IMR-90 (cell line): Measurements from ENCODE around the gene OVCA2. TPM values are rescaled to one million over a fixed set of nuclear protein-coding genes. Genes with fewer than 3 reads are reported as not detected.

ENCODE experiments used
- ATAC-seq: fragments of 200-7000 bp; cut with Tn5 transposase; 2 replicates; pipeline ENCODE4 v1.9.1; 2020; ENCODE audit warnings: low read depth, mild to moderate bottlenecking, moderate library complexity
- BruUV-seq: library from RNA; stranded (reverse); fragments of 400-500 nt; replicated peaks from 2 replicates; lab custom pipeline; 2021; lab: Mats Ljungman, UMichigan
- CTCF ChIA-PET: fragments of 300-600 bp; formaldehyde crosslinking; extraction: SDS; loops from one replicate; lab custom pipeline; 2021; ENCODE audit warnings: antibody characterized with exemption; lab: Yijun Ruan, JAX
- POLR2A ChIA-PET: fragments of 300-600 bp; sonication (Branson Sonifier 250); formaldehyde crosslinking; loops from one replicate; lab custom pipeline; 2022; ENCODE audit warnings: antibody characterized with exemption; ENCODE audit not compliant: unreplicated experiment; lab: Charles Lee
- DNase-seq: peaks from one replicate; pipeline ENCODE4 v3.0.0; 2013
- H2AFZ ChIP-seq: replicated peaks from 2 replicates; pipeline ENCODE3; 2013; ENCODE audit warnings: low read length, mild to moderate bottlenecking; ENCODE audit not compliant: poor library complexity
- H2AK5ac ChIP-seq: 2 replicates; pipeline ENCODE4 v1.6.1; 2013; ENCODE audit warnings: low read depth, low read length, inconsistent platforms
- H2AK9ac ChIP-seq: replicated peaks from 2 replicates; pipeline ENCODE3; 2013; ENCODE audit warnings: mild to moderate bottlenecking, low read depth, low read length, moderate library complexity; ENCODE audit not compliant: poor library complexity
- H2BK120ac ChIP-seq: 2 replicates; pipeline ENCODE4 v1.6.1; 2013; ENCODE audit warnings: low read depth, low read length, inconsistent platforms
- H2BK15ac ChIP-seq: 3 replicates; pipeline ENCODE4 v1.6.1; 2013; ENCODE audit warnings: low read depth, low read length, inconsistent platforms
- H2BK20ac ChIP-seq: 2 replicates; pipeline ENCODE4 v1.6.1; 2013; ENCODE audit warnings: low read depth, mild to moderate bottlenecking, inconsistent platforms, low read length, moderate library complexity
- H2BK5ac ChIP-seq: 2 replicates; pipeline ENCODE4 v1.6.1; 2013; ENCODE audit warnings: mild to moderate bottlenecking, low read depth, low read length, inconsistent platforms; ENCODE audit not compliant: poor library complexity, severe bottlenecking
- H3K14ac ChIP-seq: replicated peaks from 2 replicates; pipeline ENCODE4 v1.6.1; 2013; ENCODE audit warnings: low read depth, low read length, inconsistent platforms
- H3K18ac ChIP-seq: 2 replicates; pipeline ENCODE4 v1.6.1; 2013; ENCODE audit warnings: low read depth, low read length, control low read depth
- H3K23ac ChIP-seq: 2 replicates; pipeline ENCODE4 v1.6.1; 2013; ENCODE audit warnings: low read depth, low read length, inconsistent platforms
- H3K27ac ChIP-seq: 2 replicates; pipeline ENCODE4 v1.5.1; 2013; ENCODE audit warnings: mild to moderate bottlenecking, control low read depth, low read length; ENCODE audit not compliant: insufficient read depth
- H3K27me3 ChIP-seq: 2 replicates; pipeline ENCODE4 v1.6.1; 2013; ENCODE audit warnings: low read length; ENCODE audit not compliant: control insufficient read depth, insufficient read depth
- H3K36me3 ChIP-seq: 2 replicates; pipeline ENCODE4 v1.6.1; 2013; ENCODE audit warnings: low read length, mixed read lengths; ENCODE audit not compliant: control insufficient read depth, insufficient read depth
- H3K4ac ChIP-seq: 2 replicates; pipeline ENCODE4 v1.6.1; 2013; ENCODE audit warnings: low read depth, low read length, inconsistent platforms
- H3K4me1 ChIP-seq: 2 replicates; pipeline ENCODE4 v1.6.1; 2013; ENCODE audit warnings: low read length, mixed read lengths; ENCODE audit not compliant: control insufficient read depth, insufficient read depth
- H3K4me2 ChIP-seq: 2 replicates; pipeline ENCODE4 v1.6.1; 2013; ENCODE audit warnings: low read depth, mild to moderate bottlenecking, control low read depth, low read length, moderate library complexity
- H3K4me3 ChIP-seq: 2 replicates; pipeline ENCODE4 v1.5.1; 2013; ENCODE audit warnings: low read depth, mild to moderate bottlenecking, control low read depth, low read length, moderate library complexity; ENCODE audit not compliant: insufficient read depth
- H3K56ac ChIP-seq: 2 replicates; pipeline ENCODE4 v1.6.1; 2013; ENCODE audit warnings: low read length, inconsistent platforms; ENCODE audit not compliant: insufficient read depth; ENCODE audit errors: extremely low read depth
- H3K79me1 ChIP-seq, 2 experiments: 2 replicates each; pipeline ENCODE4 v1.6.1; 2013; ENCODE audit warnings: low read length in 2 of 2, inconsistent platforms in 1 of 2, low read depth in 1 of 2
- H3K9ac ChIP-seq: 2 replicates; pipeline ENCODE4 v1.6.1; 2013; ENCODE audit warnings: low read depth, low read length, control low read depth
- H3K9me1 ChIP-seq: 2 replicates; pipeline ENCODE4 v1.6.1; 2013; ENCODE audit warnings: low read length, inconsistent platforms; ENCODE audit not compliant: insufficient read depth
- H3K9me3 ChIP-seq: 2 replicates; pipeline ENCODE4 v1.6.1; 2013; ENCODE audit warnings: low read length; ENCODE audit not compliant: control insufficient read depth, insufficient read depth
- H4K20me1 ChIP-seq: 2 replicates; pipeline ENCODE4 v1.6.1; 2013; ENCODE audit warnings: low read length, inconsistent platforms; ENCODE audit not compliant: insufficient read depth
- H4K5ac ChIP-seq: 2 replicates; pipeline ENCODE4 v1.6.1; 2013; ENCODE audit warnings: mild to moderate bottlenecking, low read depth, low read length, control low read depth
- H4K8ac ChIP-seq, 2 experiments: 2 replicates each; pipeline ENCODE4 v1.6.1; 2013; ENCODE audit warnings: low read depth in 2 of 2, low read length in 2 of 2, control low read depth in 1 of 2, inconsistent platforms in 1 of 2
- H4K91ac ChIP-seq: 2 replicates; pipeline ENCODE4 v1.6.1; 2013; ENCODE audit warnings: low read depth, low read length, inconsistent platforms; ENCODE audit not compliant: insufficient read depth
- BHLHE40 ChIP-seq: fragments of 150-350 bp; IDR thresholded peaks from 2 replicates; pipeline ENCODE4 v1.6.1; 2016; ENCODE audit warnings: mild to moderate bottlenecking, low read depth, low read length
- CEBPB ChIP-seq: IDR thresholded peaks from 2 replicates; pipeline ENCODE4 v1.6.1; 2012; ENCODE audit warnings: low read depth, low read length, improper control_type of control experiment
- CHD1 ChIP-seq: IDR thresholded peaks from 2 replicates; pipeline ENCODE4 v1.6.1; 2012; ENCODE audit warnings: low read depth, low read length, improper control_type of control experiment
- FOS ChIP-seq: fragments of 150-350 bp; IDR thresholded peaks from 2 replicates; pipeline ENCODE4 v1.6.1; 2016; ENCODE audit warnings: low read depth, low read length
- MAFK ChIP-seq: IDR thresholded peaks from 2 replicates; pipeline ENCODE4 v1.6.1; 2012; ENCODE audit warnings: low read depth, low read length, improper control_type of control experiment
- MAZ ChIP-seq: IDR thresholded peaks from 2 replicates; pipeline ENCODE4 v1.6.1; 2012; ENCODE audit warnings: low read depth, mild to moderate bottlenecking, low read length, improper control_type of control experiment, moderate library complexity, borderline replicate concordance
- MXI1 ChIP-seq: IDR thresholded peaks from 2 replicates; pipeline ENCODE4 v1.6.1; 2012; ENCODE audit warnings: low read depth, mild to moderate bottlenecking, low read length, moderate library complexity, borderline replicate concordance
- NFE2L2 ChIP-seq: fragments of 150-350 bp; IDR thresholded peaks from 2 replicates; pipeline ENCODE4 v1.6.1; 2016; ENCODE audit warnings: low read depth, mild to moderate bottlenecking, low read length
- POLR2A ChIP-seq: IDR thresholded peaks from 2 replicates; pipeline ENCODE4 v1.6.1; 2012; ENCODE audit warnings: mild to moderate bottlenecking, low read depth, low read length
- RAD21 ChIP-seq: IDR thresholded peaks from 2 replicates; pipeline ENCODE4 v1.6.1; 2012; ENCODE audit warnings: low read length, improper control_type of control experiment
- RCOR1 ChIP-seq: IDR thresholded peaks from 2 replicates; pipeline ENCODE4 v1.6.1; 2012; ENCODE audit warnings: mild to moderate bottlenecking, low read length, improper control_type of control experiment; ENCODE audit not compliant: insufficient replicate concordance
- RFX5 ChIP-seq: IDR thresholded peaks from 2 replicates; pipeline ENCODE4 v1.8.0; 2012; ENCODE audit warnings: low read depth, mild to moderate bottlenecking, low read length, moderate library complexity
- SMC3 ChIP-seq: fragments of 150-350 bp; IDR thresholded peaks from 2 replicates; pipeline ENCODE4 v1.6.1; 2016; ENCODE audit warnings: low read depth, mild to moderate bottlenecking, antibody characterized with exemption, low read length, moderate library complexity
- WGBS, 2 experiments: methylation state at CpG; one replicate each; pipeline versions ENCODE4 v1.1.5 to v1.1.7; 2013; ENCODE audit warnings: missing lambda C conversion rate in 2 of 2; ENCODE audit not compliant: insufficient read length in 1 of 2; ENCODE audit errors: extremely low coverage in 2 of 2; 5-methylcytosine and 5-hydroxymethylcytosine counted together
- dilution Hi-C: fragments of 300-500 bp; cut with HindIII; formaldehyde crosslinking; loops from one replicate; pipeline ENCODE4 v1.14.3; 2018; ENCODE audit warnings: low sequenced_read_pairs; ENCODE audit not compliant: unreplicated experiment
- in situ Hi-C: fragments of 300-500 bp; cut with MboI; formaldehyde crosslinking; loops from 3 replicates; pipeline ENCODE4 v1.14.3; 2019; ENCODE audit warnings: low sequenced_read_pairs, inconsistent platforms, mixed read lengths
- intact Hi-C: fragments of 100-400 bp; cut with micrococcal nuclease; formaldehyde crosslinking; loops from 2 replicates; pipeline ENCODE4 v1.10.0; 2022
- polyA plus RNA-seq, 3 experiments: library from polyadenylated mRNA; depleted of rRNA; stranded (reverse); fragments of >200 nt; gene quantifications; 2 replicates each; pipeline ENCODE4 v1.2.3, GENCODE V29; 2012; ENCODE audit warnings: low replicate concordance in 1 of 3
- total RNA-seq: library from RNA; depleted of rRNA; stranded (reverse); fragments of >200 nt; gene quantifications from 2 replicates; pipeline ENCODE4 v1.2.3, GENCODE V29; 2012
- TF ChIP-seq, protein P1 (sequence below): conservative IDR thresholded peaks from 2 replicates; pipeline ENCODE4 v1.5.1; 2012; ENCODE audit warnings: mild to moderate bottlenecking, low read depth, low read length, improper control_type of control experiment
- TF ChIP-seq, protein P2 (sequence below): fragments of 150-350 bp; IDR thresholded peaks from 2 replicates; pipeline ENCODE4 v1.6.1; 2016; ENCODE audit warnings: low read depth, mild to moderate bottlenecking, low read length, moderate library complexity, borderline replicate concordance
- TF ChIP-seq, protein P3 (sequence below): fragments of 150-350 bp; IDR thresholded peaks from 2 replicates; pipeline ENCODE4 v1.6.1; 2017; ENCODE audit warnings: mild to moderate bottlenecking, antibody characterized with exemption, low read length, low read depth

OVCA2 gene
- total and polyA plus RNA-seq, 2 of the 4 experiments (the other 2 are of a cell fraction) = 38.7 to 46.9 TPM

DNA sequence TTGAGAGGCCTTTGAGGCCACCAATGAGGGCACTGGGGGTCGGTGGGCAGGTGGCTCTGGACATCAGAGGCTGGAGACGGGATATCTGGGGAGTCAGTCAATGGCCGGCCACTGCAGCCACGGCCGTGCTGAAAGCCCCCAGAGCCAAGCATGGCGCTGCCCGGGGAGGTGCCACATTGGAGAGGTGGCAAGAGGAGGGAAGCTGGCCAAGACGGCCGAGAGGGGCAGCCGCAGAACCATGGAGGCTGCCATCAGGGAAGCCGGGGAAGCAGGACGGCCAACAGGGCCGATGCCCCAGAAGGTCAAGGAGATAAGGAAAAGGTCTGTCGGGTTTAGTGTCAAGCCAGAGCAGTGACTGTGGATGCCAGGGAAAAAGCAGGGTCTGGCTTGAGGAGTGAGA is 26.5 kb upstream of the OVCA2 start:
- Histone ChIP-seq H2AFZ (peak overlapping the region; percentile 32), H3K27me3 (peaks cover 59% of the 10 kb centered on the region), H3K9me3 (peaks cover 2% of the 10 kb centered on the region; the same call in 1 of the 2 replicates), H3K4me3 (no peak overlapping the region), H3K56ac (no peak overlapping the region), H3K4me2 (no peak overlapping the region), H2AK5ac (no peak overlapping the region), H3K23ac (no peak overlapping the region), H4K20me1 (no peaks in the 10 kb centered on the region; the same call in 1 of the 2 replicates), H3K36me3 (no peaks in the 10 kb centered on the region), H3K4ac (no peak overlapping the region), H3K9ac (no peak overlapping the region), H2BK5ac (no peak overlapping the region), H2BK20ac (no peak overlapping the region), H2AK9ac (peak overlapping the region; percentile 15), H3K4me1 (peaks cover 8% of the 10 kb centered on the region; the same call in 1 of the 2 replicates), H4K8ac (no peak overlapping the region), H3K9me1 (no peaks in the 10 kb centered on the region), H4K5ac (no peak overlapping the region), H2BK120ac (no peak overlapping the region), H3K27ac (no peak overlapping the region), H2BK15ac (no peak overlapping the region), H3K18ac (no peak overlapping the region), H4K91ac (no peak overlapping the region), H3K79me1 (no peaks in the 10 kb centered on the region), H3K14ac (no peak overlapping the region)
- DNase-seq (no peak), ATAC-seq (no peak)
- intact Hi-C loops (no loop called here), in situ Hi-C loops (no loop called here), dilution Hi-C loops (no loop called here)
- no peak for TF ChIP-seq CEBPB
- TF ChIP-seq, protein P1, sequence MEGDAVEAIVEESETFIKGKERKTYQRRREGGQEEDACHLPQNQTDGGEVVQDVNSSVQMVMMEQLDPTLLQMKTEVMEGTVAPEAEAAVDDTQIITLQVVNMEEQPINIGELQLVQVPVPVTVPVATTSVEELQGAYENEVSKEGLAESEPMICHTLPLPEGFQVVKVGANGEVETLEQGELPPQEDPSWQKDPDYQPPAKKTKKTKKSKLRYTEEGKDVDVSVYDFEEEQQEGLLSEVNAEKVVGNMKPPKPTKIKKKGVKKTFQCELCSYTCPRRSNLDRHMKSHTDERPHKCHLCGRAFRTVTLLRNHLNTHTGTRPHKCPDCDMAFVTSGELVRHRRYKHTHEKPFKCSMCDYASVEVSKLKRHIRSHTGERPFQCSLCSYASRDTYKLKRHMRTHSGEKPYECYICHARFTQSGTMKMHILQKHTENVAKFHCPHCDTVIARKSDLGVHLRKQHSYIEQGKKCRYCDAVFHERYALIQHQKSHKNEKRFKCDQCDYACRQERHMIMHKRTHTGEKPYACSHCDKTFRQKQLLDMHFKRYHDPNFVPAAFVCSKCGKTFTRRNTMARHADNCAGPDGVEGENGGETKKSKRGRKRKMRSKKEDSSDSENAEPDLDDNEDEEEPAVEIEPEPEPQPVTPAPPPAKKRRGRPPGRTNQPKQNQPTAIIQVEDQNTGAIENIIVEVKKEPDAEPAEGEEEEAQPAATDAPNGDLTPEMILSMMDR = no peak
- no peak for TF ChIP-seq MXI1
- TF ChIP-seq RFX5 = no peak
- TF ChIP-seq, protein P2, sequence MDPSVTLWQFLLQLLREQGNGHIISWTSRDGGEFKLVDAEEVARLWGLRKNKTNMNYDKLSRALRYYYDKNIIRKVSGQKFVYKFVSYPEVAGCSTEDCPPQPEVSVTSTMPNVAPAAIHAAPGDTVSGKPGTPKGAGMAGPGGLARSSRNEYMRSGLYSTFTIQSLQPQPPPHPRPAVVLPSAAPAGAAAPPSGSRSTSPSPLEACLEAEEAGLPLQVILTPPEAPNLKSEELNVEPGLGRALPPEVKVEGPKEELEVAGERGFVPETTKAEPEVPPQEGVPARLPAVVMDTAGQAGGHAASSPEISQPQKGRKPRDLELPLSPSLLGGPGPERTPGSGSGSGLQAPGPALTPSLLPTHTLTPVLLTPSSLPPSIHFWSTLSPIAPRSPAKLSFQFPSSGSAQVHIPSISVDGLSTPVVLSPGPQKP = no peak
- no peak for TF ChIP-seq NFE2L2
- no peak for TF ChIP-seq SMC3
- TF ChIP-seq RAD21 = no peak
- no peak for TF ChIP-seq BHLHE40
- TF ChIP-seq, protein P3, sequence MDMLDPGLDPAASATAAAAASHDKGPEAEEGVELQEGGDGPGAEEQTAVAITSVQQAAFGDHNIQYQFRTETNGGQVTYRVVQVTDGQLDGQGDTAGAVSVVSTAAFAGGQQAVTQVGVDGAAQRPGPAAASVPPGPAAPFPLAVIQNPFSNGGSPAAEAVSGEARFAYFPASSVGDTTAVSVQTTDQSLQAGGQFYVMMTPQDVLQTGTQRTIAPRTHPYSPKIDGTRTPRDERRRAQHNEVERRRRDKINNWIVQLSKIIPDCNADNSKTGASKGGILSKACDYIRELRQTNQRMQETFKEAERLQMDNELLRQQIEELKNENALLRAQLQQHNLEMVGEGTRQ = no peak
- no peak for TF ChIP-seq POLR2A
- no peak for TF ChIP-seq MAFK
- no peak for TF ChIP-seq MAZ
- TF ChIP-seq RCOR1 = no peak
- no peak for TF ChIP-seq FOS
- no peak for TF ChIP-seq CHD1
- POLR2A ChIA-PET = no interaction called here
- CTCF ChIA-PET = no interaction called here
- no TSS peak for BruUV-seq
- WGBS, 2 experiments = 59% methylated on average over 12 of the region's 14 CpGs; no CpG with 5 or more reads in 1 of the 2 experiments
